Fibroblast of villous mesenchyme (primary cell): ENCODE results near the gene ST6GALNAC3. TPM values are rescaled to one million over a fixed set of nuclear protein-coding genes. Genes with fewer than 3 reads are reported as not detected.

Experiments used
- DNase-seq: peaks from one replicate; pipeline ENCODE4 v3.0.0-alpha.2; 2010; ENCODE audit warnings: low read depth
- H3K4me3 ChIP-seq: 2 replicates; pipeline ENCODE4 v1.5.1; 2011; ENCODE audit warnings: low read depth, mild to moderate bottlenecking, low read length
- total RNA-seq: library from RNA; depleted of rRNA; stranded (reverse); fragments of >200 nt; gene quantifications from 2 replicates; pipeline ENCODE4 v1.2.3, GENCODE V29; 2012
- TF ChIP-seq, protein P1 (sequence below): IDR thresholded peaks from 2 replicates; pipeline ENCODE4 v1.5.1; 2012; ENCODE audit warnings: low read depth, mild to moderate bottlenecking, low read length; ENCODE audit not compliant: insufficient read depth

The ST6GALNAC3 gene
- total RNA-seq, 1 donor: 1.3 TPM

DNA sequence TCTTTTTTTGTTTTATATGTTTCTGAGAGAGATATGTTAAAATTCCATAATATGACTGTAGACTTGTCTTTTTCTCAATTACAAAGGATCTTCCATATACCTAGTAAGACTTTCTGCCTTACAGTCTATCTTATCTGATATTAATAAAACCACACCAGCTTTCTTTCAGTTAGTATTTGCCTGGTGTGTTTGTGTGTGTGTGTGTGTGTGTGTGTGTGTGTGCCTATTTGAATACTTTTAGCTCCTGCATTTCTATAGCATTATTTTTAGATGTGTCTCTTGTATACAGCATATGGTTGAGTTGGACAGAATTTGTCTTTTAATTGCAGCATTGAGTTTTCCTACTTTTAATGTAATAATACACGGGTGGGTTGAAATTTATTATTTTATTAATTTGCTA lies 27.5 kb downstream of the ST6GALNAC3 start:
- TF ChIP-seq, protein P1, sequence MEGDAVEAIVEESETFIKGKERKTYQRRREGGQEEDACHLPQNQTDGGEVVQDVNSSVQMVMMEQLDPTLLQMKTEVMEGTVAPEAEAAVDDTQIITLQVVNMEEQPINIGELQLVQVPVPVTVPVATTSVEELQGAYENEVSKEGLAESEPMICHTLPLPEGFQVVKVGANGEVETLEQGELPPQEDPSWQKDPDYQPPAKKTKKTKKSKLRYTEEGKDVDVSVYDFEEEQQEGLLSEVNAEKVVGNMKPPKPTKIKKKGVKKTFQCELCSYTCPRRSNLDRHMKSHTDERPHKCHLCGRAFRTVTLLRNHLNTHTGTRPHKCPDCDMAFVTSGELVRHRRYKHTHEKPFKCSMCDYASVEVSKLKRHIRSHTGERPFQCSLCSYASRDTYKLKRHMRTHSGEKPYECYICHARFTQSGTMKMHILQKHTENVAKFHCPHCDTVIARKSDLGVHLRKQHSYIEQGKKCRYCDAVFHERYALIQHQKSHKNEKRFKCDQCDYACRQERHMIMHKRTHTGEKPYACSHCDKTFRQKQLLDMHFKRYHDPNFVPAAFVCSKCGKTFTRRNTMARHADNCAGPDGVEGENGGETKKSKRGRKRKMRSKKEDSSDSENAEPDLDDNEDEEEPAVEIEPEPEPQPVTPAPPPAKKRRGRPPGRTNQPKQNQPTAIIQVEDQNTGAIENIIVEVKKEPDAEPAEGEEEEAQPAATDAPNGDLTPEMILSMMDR: no peak
- DNase-seq: no peak
- H3K4me3 ChIP-seq: no peak overlapping the region

DNA sequence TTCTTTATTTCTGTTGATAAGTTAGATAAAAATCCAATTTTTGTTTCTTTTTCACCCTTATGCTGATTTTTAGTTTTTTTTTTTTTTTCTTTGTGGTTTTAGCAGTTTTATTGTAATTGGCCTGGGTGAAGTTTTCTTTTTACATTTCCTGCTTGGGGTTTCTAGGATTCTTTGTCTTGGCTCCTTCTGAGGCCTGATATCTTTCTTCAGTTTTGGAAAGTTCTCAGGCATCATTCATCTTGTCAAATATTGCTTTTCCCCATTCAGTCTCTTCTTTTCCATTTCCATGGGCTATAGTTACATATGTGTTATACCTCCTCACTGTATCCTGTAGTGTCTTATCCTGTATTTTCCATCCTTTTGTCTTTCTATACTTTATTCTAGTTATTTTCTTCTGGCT lies 28.5 kb downstream of the ST6GALNAC3 start:
- no peak for DNase-seq
- H3K4me3 ChIP-seq: no peak overlapping the region
- TF ChIP-seq, protein P1: no peak

DNA sequence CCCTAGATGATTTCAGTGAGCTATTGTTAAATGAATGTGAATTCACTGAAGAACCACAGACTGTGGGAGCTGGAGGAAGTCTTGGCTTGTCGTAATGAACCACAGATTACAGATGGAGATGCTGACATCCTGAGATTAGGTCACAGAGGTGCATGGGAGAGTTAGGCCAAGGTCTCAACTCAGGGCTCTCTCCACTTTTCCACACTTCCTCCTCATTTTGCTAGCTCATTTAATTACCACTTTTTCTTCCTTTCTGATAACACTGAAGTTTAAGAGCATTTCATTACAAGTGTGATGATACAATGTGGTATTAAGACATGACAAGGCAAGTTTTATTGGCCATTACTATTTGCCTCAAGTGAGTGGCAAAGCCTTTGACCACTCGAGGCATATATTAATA lies 30.8 kb downstream of the ST6GALNAC3 start:
- TF ChIP-seq, protein P1: no peak
- DNase-seq: no peak
- H3K4me3 ChIP-seq: no peak overlapping the region

DNA sequence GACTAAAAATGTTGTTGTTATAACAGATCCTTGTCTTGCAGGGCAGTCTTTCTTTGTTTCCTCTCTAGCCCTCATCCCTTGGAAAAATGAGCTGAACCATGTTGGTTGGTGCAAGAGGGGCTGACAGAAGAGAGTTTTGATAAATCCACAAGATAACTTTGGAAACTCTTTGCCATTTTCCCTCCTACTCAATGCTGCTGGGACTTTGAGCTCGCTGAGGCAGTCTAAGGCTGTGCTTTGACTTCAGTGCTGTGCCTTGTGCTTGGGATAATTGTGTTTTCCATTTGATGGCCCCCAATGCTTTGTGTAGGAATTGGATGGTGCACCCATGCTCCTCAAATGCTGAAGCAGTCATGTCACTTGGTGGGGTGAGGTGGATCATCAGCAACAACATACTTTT lies 31.7 kb downstream of the ST6GALNAC3 start:
- H3K4me3 ChIP-seq: no peak overlapping the region
- no peak for DNase-seq
- TF ChIP-seq, protein P1: no peak

- H3K4me3 ChIP-seq: no peak overlapping the region
- no peak for DNase-seq
- TF ChIP-seq, protein P1: no peak
Observed at GRCh38 chr1:76106719-76107235, 32.2 kb downstream of the ST6GALNAC3 start.

DNA sequence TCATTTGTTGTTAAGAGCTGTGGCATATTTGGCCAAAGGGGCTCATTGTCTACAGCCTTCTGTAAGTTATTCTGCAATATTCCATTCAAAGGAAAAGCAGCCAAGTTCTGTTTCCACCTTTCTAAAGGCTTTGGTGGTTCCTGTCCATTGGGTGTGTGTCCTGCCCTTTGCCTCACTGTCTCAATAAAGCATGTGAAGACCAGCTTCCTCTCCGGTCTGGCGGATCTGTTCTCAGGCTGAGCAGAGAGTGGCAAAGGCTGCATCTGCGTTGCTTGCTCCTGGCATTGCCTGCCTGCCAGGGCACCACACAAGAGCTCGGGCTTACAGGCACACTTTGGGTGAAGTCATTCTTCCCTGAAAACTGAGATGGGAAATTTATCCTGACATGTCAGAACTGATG lies 34.9 kb downstream of the ST6GALNAC3 start:
- TF ChIP-seq, protein P1: no peak
- H3K4me3 ChIP-seq: no peak overlapping the region
- no peak for DNase-seq

GRCh38 chr1:76109901-76110560 lies 35.5 kb downstream of the ST6GALNAC3 start:
- DNase-seq: no peak
- TF ChIP-seq, protein P1: no peak
- H3K4me3 ChIP-seq: no peak overlapping the region
